Activated CD4-positive, alpha-beta T cell treated with anti-CD3 and anti-CD28 coated beads for 4 hours (primary cell): ENCODE results near the gene C2CD2.

Experiments used
- DNase-seq, 2 donors: peaks; one replicate each; pipeline ENCODE4 v3.0.0-alpha.2; 2020

Gene C2CD2

GRCh38 chr21:41859297-41859980 lies 94.4 kb downstream of the C2CD2 start:
- DNase-seq: no peak

GRCh38 chr21:41858466-41859296 lies 95.1 kb downstream of the C2CD2 start:
- no peak for DNase-seq

- no peak for DNase-seq
These were observed 96.0 kb downstream of the C2CD2 start for GRCh38 chr21:41857771-41858300.

- no peak for DNase-seq
These were observed 97.2 kb downstream of the C2CD2 start for GRCh38 chr21:41856572-41856971.

GRCh38 chr21:41854426-41854995 lies 99.3 kb downstream of the C2CD2 start:
- DNase-seq: no peak

GRCh38 chr21:41852929-41853320 lies 100.9 kb downstream of the C2CD2 start:
- DNase-seq: no peak

GRCh38 chr21:41852151-41852928 lies 101.5 kb downstream of the C2CD2 start:
- DNase-seq: no peak

GRCh38 chr21:41851090-41851790 lies 102.6 kb downstream of the C2CD2 start:
- DNase-seq: no peak

- DNase-seq: no peak
These were observed 103.7 kb downstream of the C2CD2 start for GRCh38 chr21:41850085-41850484.

GRCh38 chr21:41848958-41849580 lies 104.7 kb downstream of the C2CD2 start:
- no peak for DNase-seq

GRCh38 chr21:41848533-41848932 lies 105.3 kb downstream of the C2CD2 start:
- DNase-seq: no peak

GRCh38 chr21:41847066-41847804 lies 106.6 kb downstream of the C2CD2 start:
- DNase-seq: no peak

- no peak for DNase-seq
These were observed 107.3 kb downstream of the C2CD2 start for GRCh38 chr21:41846536-41846935.

- no peak for DNase-seq
These were observed 107.8 kb downstream of the C2CD2 start for GRCh38 chr21:41846033-41846317.

GRCh38 chr21:41845310-41846032 lies 108.3 kb downstream of the C2CD2 start:
- DNase-seq: no peak

- no peak for DNase-seq
These were observed 110.2 kb downstream of the C2CD2 start for GRCh38 chr21:41843584-41843983.

- DNase-seq: no peak
These were observed 112.9 kb downstream of the C2CD2 start for GRCh38 chr21:41840880-41841279.

GRCh38 chr21:41839387-41840000 lies 114.3 kb downstream of the C2CD2 start:
- DNase-seq: no peak

- no peak for DNase-seq
These were observed 116.0 kb downstream of the C2CD2 start for GRCh38 chr21:41837756-41838297.
